Retinal pigment epithelial cell (primary cell): ENCODE data around the gene ADGRL3.
"Not testable (repeated sequence)": the region's sequence is repeated elsewhere in the genome, so short reads cannot be mapped to it uniquely, and the experiment has no call there.

Experiments
- DNase-seq: peaks from one replicate; pipeline ENCODE4 v3.0.0-alpha.2; 2010; ENCODE audit warnings: low read depth
- H3K4me3 ChIP-seq: 2 replicates; pipeline ENCODE4 v1.5.1; 2011; ENCODE audit warnings: mild to moderate bottlenecking, low read length, control low read depth, moderate library complexity
- CTCF ChIP-seq: conservative IDR thresholded peaks from 2 replicates; pipeline ENCODE4 v1.5.1; 2011; ENCODE audit warnings: low read depth, low read length, control low read depth, inconsistent platforms

The ADGRL3 gene

GRCh38 chr4:61734409-61734808 is 534.3 kb downstream of the ADGRL3 start:
- H3K4me3 ChIP-seq: no peak overlapping the region
- no peak for TF ChIP-seq CTCF
- DNase-seq: no peak

- DNase-seq: no peak
- TF ChIP-seq CTCF: no peak
- H3K4me3 ChIP-seq: no peak overlapping the region
These were observed 539.8 kb downstream of the ADGRL3 start for GRCh38 chr4:61739887-61740286.

- H3K4me3 ChIP-seq: no peak overlapping the region
- no peak for TF ChIP-seq CTCF
- no peak for DNase-seq
These were observed 540.8 kb downstream of the ADGRL3 start for GRCh38 chr4:61740886-61741285.

GRCh38 chr4:61741327-61742096 is 541.4 kb downstream of the ADGRL3 start:
- peak; percentile 58 for TF ChIP-seq CTCF
- DNase-seq: no peak
- no peak overlapping the region for H3K4me3 ChIP-seq

- no peak for DNase-seq
- no peak for TF ChIP-seq CTCF
- no peak overlapping the region for H3K4me3 ChIP-seq
These were observed 550.7 kb downstream of the ADGRL3 start for GRCh38 chr4:61750810-61751209.

GRCh38 chr4:61752617-61753016 is 552.5 kb downstream of the ADGRL3 start:
- no peak overlapping the region for H3K4me3 ChIP-seq
- DNase-seq: no peak
- TF ChIP-seq CTCF: no peak

GRCh38 chr4:61753739-61754138 is 553.6 kb downstream of the ADGRL3 start:
- no peak overlapping the region for H3K4me3 ChIP-seq
- no peak for DNase-seq
- no peak for TF ChIP-seq CTCF

GRCh38 chr4:61756937-61757336 is 556.8 kb downstream of the ADGRL3 start:
- not testable (repeated sequence) for H3K4me3 ChIP-seq

GRCh38 chr4:61757983-61758382 is 557.9 kb downstream of the ADGRL3 start:
- not testable (repeated sequence) for DNase-seq, H3K4me3 ChIP-seq

More at GRCh38 chr4:61756937-61757336, 556.8 kb downstream of the ADGRL3 start:
- not testable (repeated sequence) for DNase-seq

- H3K4me3 ChIP-seq, DNase-seq: not testable (repeated sequence)
These were observed 558.5 kb downstream of the ADGRL3 start for GRCh38 chr4:61758596-61758995.

- not testable (repeated sequence) for DNase-seq, H3K4me3 ChIP-seq
These were observed 559.1 kb downstream of the ADGRL3 start for GRCh38 chr4:61759245-61759644.
